Esophagus muscularis mucosa (tissue), 3 donors: Measurements from ENCODE around the gene FLNC.

Experiments
- POLR2AphosphoS5 ChIP-seq, 2 donors: sonication (generic); formaldehyde crosslinking; IDR thresholded peaks; one replicate each; pipeline ENCODE4 v1.6.1; 2017; ENCODE audit warnings: antibody characterized with exemption in 2 of 2
- TF ChIP-seq, protein P1 (sequence below), 3 experiments: fragments of 200-600 bp in 2 of 3; fragments of 450-650 bp in 1 of 3; sonication (generic) in 2 of 3; IDR thresholded peaks; one replicate each; pipeline ENCODE4 v1.5.1; 2017 to 2019; ENCODE audit warnings: antibody characterized with exemption in 3 of 3, mild to moderate bottlenecking in 2 of 3, moderate library complexity in 1 of 3

DNA sequence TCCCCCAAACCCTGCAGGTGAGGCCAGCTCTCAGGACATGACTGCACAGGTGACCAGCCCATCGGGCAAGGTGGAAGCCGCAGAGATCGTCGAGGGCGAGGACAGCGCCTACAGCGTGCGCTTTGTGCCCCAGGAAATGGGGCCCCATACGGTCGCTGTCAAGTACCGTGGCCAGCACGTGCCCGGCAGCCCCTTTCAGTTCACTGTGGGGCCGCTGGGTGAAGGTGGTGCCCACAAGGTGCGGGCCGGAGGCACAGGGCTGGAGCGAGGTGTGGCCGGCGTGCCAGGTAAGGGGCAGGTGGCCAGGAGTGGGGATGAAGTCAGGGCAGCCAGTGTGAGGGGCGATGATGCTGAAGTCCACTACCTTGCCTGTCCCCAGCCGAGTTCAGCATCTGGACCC lies 24.2 kb downstream of the FLNC start:
- TF ChIP-seq POLR2AphosphoS5 (IDR thresholded peaks at IDR 0.05): no peak
- TF ChIP-seq, protein P1, sequence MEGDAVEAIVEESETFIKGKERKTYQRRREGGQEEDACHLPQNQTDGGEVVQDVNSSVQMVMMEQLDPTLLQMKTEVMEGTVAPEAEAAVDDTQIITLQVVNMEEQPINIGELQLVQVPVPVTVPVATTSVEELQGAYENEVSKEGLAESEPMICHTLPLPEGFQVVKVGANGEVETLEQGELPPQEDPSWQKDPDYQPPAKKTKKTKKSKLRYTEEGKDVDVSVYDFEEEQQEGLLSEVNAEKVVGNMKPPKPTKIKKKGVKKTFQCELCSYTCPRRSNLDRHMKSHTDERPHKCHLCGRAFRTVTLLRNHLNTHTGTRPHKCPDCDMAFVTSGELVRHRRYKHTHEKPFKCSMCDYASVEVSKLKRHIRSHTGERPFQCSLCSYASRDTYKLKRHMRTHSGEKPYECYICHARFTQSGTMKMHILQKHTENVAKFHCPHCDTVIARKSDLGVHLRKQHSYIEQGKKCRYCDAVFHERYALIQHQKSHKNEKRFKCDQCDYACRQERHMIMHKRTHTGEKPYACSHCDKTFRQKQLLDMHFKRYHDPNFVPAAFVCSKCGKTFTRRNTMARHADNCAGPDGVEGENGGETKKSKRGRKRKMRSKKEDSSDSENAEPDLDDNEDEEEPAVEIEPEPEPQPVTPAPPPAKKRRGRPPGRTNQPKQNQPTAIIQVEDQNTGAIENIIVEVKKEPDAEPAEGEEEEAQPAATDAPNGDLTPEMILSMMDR (IDR thresholded peaks at IDR 0.05): no peak
